IPS-15b (cell line): ENCODE results near the gene COPS8.

Source experiments
- H3K27me3 ChIP-seq: one replicate; pipeline ENCODE4 v1.6.1; 2013; ENCODE audit warnings: low read length; ENCODE audit not compliant: control insufficient read depth, insufficient read depth
- H3K36me3 ChIP-seq: one replicate; pipeline ENCODE4 v1.6.1; 2013; ENCODE audit warnings: low read length; ENCODE audit not compliant: control insufficient read depth, insufficient read depth
- H3K4me1 ChIP-seq: one replicate; pipeline ENCODE4 v1.6.1; 2013; ENCODE audit warnings: mild to moderate bottlenecking, low read length; ENCODE audit not compliant: control insufficient read depth, insufficient read depth
- H3K4me3 ChIP-seq: one replicate; pipeline ENCODE4 v1.5.1; 2013; ENCODE audit warnings: low read depth, low read length
- H3K9ac ChIP-seq: one replicate; pipeline ENCODE4 v1.6.1; 2013; ENCODE audit warnings: low read depth, mild to moderate bottlenecking, low read length
- H3K9me3 ChIP-seq: one replicate; pipeline ENCODE4 v1.6.1; 2013; ENCODE audit warnings: mild to moderate bottlenecking, low read length; ENCODE audit not compliant: control insufficient read depth, insufficient read depth

The COPS8 gene

DNA sequence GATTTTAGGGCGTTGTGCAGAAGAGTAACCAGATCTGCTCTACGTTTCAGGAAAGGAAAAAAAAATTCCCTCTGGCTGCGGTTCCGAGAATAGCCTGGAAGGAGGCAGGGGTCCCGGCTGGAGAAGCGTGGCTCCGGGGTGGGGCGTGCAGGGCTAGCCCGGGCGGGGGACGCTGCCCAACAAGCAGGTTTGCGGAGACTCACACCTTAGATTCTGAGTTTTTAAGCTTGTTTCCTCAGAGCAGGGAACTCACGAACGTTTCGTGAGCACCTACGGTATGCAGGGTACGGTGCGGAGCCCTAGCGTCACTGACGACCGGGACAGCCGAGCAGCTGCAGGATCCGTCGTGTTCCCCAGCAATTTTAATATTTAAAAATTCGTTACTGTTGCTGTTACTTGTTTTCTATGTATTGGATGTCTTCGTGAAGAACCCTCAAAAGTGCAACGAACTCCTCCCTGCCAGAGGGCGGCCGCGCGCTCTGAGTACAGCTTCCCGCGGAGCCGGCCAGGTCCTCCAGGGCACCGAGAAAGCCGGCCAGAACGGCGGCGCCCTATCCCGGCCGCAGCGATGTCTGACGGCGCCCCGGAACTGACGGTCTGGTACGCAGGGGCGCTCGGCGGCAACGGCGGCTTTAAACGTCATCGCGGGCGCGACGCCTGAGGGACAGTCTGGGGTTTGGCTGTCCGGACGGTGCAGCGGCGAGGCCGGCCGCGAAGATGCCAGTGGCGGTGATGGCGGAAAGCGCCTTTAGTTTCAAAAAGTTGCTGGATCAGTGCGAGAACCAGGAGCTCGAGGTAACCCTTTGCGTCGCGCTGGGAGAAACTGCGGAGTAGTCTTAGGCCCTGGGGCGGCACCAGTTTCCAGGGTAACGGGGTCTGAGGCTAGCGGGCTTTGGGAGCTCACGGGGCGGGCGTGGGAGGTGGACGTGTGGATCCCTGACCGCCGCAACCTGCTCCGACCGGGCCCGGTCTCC, at the start of gene COPS8:
Gene COPS8 (plus strand): TSS at position 642 of the 974 bp plus-strand sequence. CDS start 76 bp downstream, at position 718.
- H3K9ac ChIP-seq = peak within 1 kb of the TSS; percentile 92
- no peaks in the 10 kb centered on the region for H3K9me3 ChIP-seq
- peak within 1 kb of the TSS; percentile 97 for H3K4me3 ChIP-seq
- H3K27me3 ChIP-seq = no peaks in the 10 kb centered on the region
- H3K36me3 ChIP-seq = no peaks in the 10 kb centered on the region
- H3K4me1 ChIP-seq = no peaks in the 10 kb centered on the region

DNA sequence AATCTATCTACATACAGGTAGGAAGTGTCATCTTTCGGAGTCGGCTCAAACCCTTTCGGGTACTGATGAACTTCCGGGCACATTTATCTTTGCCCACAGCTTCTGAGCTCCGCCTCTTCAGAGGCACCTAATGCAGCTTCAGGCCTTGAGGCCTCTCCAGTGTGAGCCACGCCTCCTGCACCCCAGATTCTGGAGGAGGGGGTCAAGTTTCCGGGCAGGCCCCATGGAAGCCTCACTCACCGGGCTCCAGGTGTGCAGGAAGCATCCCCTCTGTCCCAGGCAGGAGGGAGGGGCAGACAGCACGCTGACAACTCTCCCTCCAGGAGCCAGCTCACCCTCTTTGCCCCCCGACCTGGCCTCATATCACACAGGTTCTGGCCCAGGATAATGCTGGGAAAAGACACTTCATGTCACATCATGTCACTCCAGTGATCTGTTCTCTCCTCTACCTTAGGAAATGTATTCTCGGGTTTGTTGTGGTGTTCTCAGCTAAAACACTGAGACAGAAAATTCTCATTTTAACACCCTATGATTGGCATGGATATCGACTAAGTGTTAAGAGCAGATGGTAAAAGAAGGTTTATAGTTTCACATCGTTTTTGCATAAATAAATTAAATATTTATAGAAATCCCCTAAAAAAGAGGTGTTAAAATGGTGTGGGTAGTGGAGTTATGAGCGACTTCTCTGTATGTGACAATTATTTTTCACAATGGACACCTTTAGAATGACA, 46.2 kb upstream of the COPS8 start:
- Histone ChIP-seq H3K4me3 (no peak overlapping the region), H3K9ac (no peak overlapping the region), H3K9me3 (no peaks in the 10 kb centered on the region), H3K27me3 (no peaks in the 10 kb centered on the region), H3K36me3 (no peaks in the 10 kb centered on the region), H3K4me1 (peaks cover 10% of the 10 kb centered on the region)

DNA sequence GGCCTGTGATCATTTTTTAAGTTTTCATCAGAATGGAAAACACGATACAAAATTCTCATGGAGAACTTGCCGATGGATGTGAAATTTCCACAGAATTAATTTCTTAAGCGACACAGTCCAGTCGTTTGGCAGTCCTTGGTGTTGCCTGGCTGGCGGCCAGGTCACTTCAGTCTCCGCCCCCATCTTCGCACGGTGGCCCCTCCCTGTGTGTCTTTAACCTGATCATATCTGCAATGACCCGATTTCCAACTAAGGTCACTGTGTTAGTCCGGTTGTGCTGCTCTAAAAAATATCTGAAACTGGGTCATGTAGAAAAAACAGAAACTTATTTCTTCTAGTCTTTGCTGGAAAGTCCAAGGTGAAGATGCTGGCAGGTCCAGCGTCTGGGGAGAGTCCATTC, 44.5 kb upstream of the COPS8 start:
- no peaks in the 10 kb centered on the region for H3K27me3 ChIP-seq
- no peaks in the 10 kb centered on the region for H3K9me3 ChIP-seq
- H3K36me3 ChIP-seq = no peaks in the 10 kb centered on the region
- H3K4me3 ChIP-seq = no peak overlapping the region
- peaks cover 10% of the 10 kb centered on the region for H3K4me1 ChIP-seq
- no peak overlapping the region for H3K9ac ChIP-seq

DNA sequence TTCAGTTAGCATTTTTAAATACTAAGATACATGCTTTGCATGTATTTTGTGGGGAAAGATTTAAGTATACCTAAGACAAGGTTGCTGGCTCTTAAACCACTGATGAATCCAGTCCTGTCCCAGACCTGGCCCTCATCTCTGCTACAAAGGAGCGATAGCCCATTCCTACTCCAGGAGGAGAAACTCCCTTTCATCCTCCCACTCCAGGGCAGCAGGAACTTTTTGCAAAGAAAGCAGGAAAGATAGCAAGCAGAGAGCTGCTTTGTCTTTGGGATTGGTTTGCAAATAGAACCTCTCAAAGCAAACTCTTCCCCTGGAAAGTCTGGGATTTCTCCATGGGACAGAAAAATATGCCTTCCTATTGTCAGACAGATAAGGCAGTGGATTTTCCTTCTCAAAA, 43.6 kb upstream of the COPS8 start:
- no peaks in the 10 kb centered on the region for H3K36me3 ChIP-seq
- peaks cover 10% of the 10 kb centered on the region for H3K4me1 ChIP-seq
- no peak overlapping the region for H3K9ac ChIP-seq
- no peak overlapping the region for H3K4me3 ChIP-seq
- H3K27me3 ChIP-seq = no peaks in the 10 kb centered on the region
- no peaks in the 10 kb centered on the region for H3K9me3 ChIP-seq

GRCh38 chr2:237043866-237044265, 41.8 kb upstream of the COPS8 start:
- Histone ChIP-seq H3K9me3 (no peaks in the 10 kb centered on the region), H3K4me1 (peaks cover 10% of the 10 kb centered on the region), H3K4me3 (no peak overlapping the region), H3K9ac (no peak overlapping the region), H3K36me3 (no peaks in the 10 kb centered on the region), H3K27me3 (no peaks in the 10 kb centered on the region)

DNA sequence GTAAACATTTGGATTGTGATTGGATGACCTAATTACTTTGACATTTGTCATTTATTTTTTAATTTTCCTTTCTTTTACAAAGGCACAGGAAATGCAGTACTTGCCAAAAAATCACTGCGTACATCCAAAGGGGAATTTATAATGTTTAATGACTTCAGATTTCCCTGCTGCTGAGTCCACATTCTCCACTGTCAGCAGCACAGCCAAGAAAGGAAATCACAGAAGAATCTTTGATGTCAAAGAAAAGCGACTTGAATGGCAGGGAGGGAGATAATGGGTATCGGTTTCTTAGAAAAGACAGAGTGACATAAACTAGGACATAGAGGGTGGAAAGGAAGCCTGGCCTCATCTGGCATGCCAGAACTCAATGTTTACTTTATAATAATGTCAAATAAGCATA, 41.4 kb upstream of the COPS8 start:
- Histone ChIP-seq H3K4me3 (no peak overlapping the region), H3K36me3 (no peaks in the 10 kb centered on the region), H3K4me1 (peaks cover 10% of the 10 kb centered on the region), H3K9ac (no peak overlapping the region), H3K9me3 (no peaks in the 10 kb centered on the region), H3K27me3 (no peaks in the 10 kb centered on the region)

DNA sequence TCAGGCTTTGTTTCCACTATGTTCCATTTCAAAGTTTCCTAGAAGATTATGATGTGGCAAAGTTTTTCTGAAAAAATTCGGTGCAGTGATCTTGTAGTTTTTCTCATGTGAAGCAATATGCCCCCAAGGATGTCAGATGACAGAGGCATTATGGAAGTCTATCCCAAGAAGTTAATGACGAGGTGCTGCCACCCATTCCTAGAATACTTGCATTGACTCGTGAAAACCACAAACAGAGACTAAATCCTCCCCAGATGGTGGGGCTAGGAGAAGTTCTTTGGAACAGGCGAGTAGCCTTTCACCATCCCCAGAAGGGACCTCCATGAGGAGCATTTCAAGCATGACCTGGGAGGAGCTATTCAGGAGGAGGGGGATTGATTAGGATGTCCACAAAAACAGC, 40.2 kb upstream of the COPS8 start:
- Histone ChIP-seq H3K4me3 (no peak overlapping the region), H3K9ac (no peak overlapping the region), H3K4me1 (peaks cover 10% of the 10 kb centered on the region), H3K27me3 (no peaks in the 10 kb centered on the region), H3K36me3 (no peaks in the 10 kb centered on the region), H3K9me3 (peaks cover 3% of the 10 kb centered on the region)

DNA sequence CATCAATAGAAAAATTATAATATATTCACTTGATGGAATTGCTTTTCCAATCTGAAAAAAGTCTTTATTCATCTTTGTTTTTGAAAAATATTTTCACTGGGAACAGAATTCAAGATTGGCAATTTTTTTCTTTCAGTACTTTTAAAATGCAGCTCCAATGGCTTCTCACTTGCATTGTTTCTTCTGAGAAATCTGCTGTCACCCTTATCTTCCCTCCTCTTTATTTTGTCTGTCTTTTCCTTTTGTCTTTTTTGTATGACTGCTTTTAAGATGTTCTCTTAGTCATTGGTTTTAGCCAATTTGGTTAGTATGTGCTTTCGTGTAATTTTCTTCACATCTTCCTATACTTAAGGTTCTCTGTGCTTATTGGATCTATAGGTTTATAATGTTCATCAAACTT, 37.1 kb upstream of the COPS8 start:
- Histone ChIP-seq H3K4me3 (no peak overlapping the region), H3K27me3 (no peaks in the 10 kb centered on the region), H3K9me3 (peaks cover 3% of the 10 kb centered on the region), H3K36me3 (no peaks in the 10 kb centered on the region), H3K9ac (no peak overlapping the region), H3K4me1 (no peaks in the 10 kb centered on the region)

GRCh38 chr2:237051861-237052260, 33.8 kb upstream of the COPS8 start:
- no peak overlapping the region for H3K4me3 ChIP-seq
- no peaks in the 10 kb centered on the region for H3K27me3 ChIP-seq
- no peaks in the 10 kb centered on the region for H3K4me1 ChIP-seq
- H3K9me3 ChIP-seq = peaks cover 3% of the 10 kb centered on the region
- no peak overlapping the region for H3K9ac ChIP-seq
- no peaks in the 10 kb centered on the region for H3K36me3 ChIP-seq

GRCh38 chr2:237053066-237053465, 32.6 kb upstream of the COPS8 start:
- H3K9me3 ChIP-seq = peaks cover 3% of the 10 kb centered on the region
- H3K4me3 ChIP-seq = no peak overlapping the region
- H3K9ac ChIP-seq = no peak overlapping the region
- H3K4me1 ChIP-seq = peaks cover 2% of the 10 kb centered on the region
- no peaks in the 10 kb centered on the region for H3K27me3 ChIP-seq
- H3K36me3 ChIP-seq = no peaks in the 10 kb centered on the region

DNA sequence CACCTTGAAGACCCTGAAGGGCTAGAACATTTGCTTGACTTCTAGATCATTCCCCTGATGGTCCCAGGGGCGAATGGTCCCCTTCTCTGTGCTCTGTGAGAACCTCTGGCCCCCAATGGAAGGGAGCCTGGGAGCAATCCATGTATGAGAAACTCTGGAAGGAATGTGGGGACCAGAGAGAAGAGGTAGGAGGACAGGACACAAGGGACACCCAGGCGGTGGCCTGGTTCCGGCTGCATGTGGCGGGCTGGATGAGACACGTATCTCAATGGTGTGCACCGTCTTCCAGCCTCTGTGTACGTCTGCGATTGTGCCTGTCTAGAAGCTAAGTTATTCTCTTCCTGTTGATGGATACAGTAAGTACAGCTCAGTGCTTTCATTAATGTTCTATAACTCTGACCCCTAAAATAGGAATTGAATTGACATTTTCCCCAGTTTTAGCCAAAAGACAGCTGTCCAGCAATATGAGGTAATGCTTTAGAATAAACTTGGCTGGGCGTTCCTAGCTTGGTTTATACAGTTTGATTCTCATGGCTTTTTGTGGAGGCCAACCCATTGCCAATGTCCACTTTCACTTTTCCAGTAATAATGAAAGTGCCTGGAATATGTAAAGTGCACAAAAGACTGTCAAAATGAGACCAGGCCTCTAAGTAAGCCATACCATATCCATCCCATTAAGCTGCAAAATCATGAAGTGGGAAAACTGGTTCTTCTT, 30.1 kb upstream of the COPS8 start:
- no peaks in the 10 kb centered on the region for H3K9me3 ChIP-seq
- no peaks in the 10 kb centered on the region for H3K27me3 ChIP-seq
- no peak overlapping the region for H3K9ac ChIP-seq
- peaks cover 3% of the 10 kb centered on the region for H3K4me1 ChIP-seq
- H3K4me3 ChIP-seq = no peak overlapping the region
- H3K36me3 ChIP-seq = no peaks in the 10 kb centered on the region
